ENCODE results near the gene PARP3. TPM values are rescaled to one million over a fixed set of nuclear protein-coding genes. Genes with fewer than 3 reads are reported as not detected.
A peak's percentile ranks its signal among the peaks of the same experiment; 100 is the strongest.

Gene PARP3
- total and polyA plus RNA-seq, 9 of the 15 experiments (the other 6 are each of a cell fraction or from before 2014, with no cell fraction given): 0.46 to 6.6 (median 4.5) TPM

DNA sequence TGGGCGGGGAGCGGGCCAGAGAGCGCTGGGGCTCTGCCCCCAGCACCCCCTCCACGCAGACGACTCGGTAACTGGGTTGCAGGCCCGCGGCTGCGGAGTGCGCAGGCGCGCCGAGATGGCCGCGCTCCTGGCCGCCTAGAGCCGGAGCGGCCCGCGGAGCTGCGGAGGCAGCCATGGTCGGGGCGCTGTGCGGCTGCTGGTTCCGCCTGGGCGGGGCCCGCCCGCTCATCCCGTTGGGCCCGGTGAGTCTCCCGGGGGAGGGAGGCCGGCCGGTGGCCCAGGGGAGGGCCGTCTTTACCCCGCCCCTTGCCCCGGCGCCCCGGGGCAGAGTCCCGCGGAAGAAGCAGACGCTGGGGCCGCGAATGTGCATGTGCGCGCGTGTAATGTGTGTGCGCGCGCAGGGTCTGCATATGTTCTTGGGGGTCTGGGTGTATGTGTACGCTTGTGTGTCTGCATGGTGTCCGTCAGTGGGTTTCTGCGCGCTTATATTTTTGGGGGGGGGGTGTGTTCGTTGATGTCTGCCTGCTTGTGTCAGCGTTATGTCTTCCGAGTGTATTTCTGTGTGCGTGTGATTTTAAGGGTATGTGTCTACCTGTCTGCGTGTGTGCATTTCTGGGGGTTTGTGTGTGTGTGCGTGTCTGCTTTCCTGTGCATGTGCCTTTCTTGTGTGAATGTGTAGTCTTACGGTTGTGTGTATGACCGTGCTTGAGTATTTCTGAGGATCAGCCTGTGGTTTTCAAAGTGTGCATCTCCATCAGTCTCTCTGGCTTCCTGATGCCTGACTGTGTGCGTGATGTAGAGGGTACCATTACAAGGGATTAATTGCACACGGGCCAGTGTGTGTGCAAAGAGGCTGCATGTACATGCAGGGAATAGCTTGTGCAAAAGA lies 33.0 kb downstream of the PARP3 start, which contains the start of gene ABHD14A (continued):
- TF ChIP-seq, protein P1, sequence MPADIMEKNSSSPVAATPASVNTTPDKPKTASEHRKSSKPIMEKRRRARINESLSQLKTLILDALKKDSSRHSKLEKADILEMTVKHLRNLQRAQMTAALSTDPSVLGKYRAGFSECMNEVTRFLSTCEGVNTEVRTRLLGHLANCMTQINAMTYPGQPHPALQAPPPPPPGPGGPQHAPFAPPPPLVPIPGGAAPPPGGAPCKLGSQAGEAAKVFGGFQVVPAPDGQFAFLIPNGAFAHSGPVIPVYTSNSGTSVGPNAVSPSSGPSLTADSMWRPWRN (IDR thresholded peaks at IDR 0.05; ENCODE audit: low read depth): no peak
- TF ChIP-seq, protein P2, sequence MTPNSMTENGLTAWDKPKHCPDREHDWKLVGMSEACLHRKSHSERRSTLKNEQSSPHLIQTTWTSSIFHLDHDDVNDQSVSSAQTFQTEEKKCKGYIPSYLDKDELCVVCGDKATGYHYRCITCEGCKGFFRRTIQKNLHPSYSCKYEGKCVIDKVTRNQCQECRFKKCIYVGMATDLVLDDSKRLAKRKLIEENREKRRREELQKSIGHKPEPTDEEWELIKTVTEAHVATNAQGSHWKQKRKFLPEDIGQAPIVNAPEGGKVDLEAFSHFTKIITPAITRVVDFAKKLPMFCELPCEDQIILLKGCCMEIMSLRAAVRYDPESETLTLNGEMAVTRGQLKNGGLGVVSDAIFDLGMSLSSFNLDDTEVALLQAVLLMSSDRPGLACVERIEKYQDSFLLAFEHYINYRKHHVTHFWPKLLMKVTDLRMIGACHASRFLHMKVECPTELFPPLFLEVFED (CRISPR knock-in tag; conservative IDR thresholded peaks at IDR 0.05): 0 out of 2 replicates have a peak, but pooled peaks have one; percentile 65
- TF ChIP-seq DMBX1 (CRISPR knock-in tag; IDR thresholded peaks at IDR 0.05; ENCODE audit: borderline replicate concordance) (no peak), PHF8 (IDR thresholded peaks at IDR 0.05; ENCODE audit: borderline replicate concordance, low read length) (peak; percentile 61; the same call in 1 of the 2 replicates), SMARCC2 (IDR thresholded peaks at IDR 0.05; ENCODE audit: low read depth) (no peak), CSDE1 (IDR thresholded peaks at IDR 0.05) (no peak), SAP30 (IDR thresholded peaks at IDR 0.05; ENCODE audit: borderline replicate concordance, insufficient read depth, low read depth, low read length, poor library complexity, severe bottlenecking) (no peak), NFIC (IDR thresholded peaks at IDR 0.05) (no peak), CEBPB (tag; IDR thresholded peaks at IDR 0.05) (no peak), KAT8 (IDR thresholded peaks at IDR 0.05; ENCODE audit: low read depth) (no peak), U2AF2 (optimal IDR thresholded peaks at IDR 0.05; ENCODE audit: low read depth, low read length) (no peak), MYC (IDR thresholded peaks at IDR 0.05; ENCODE audit: low read depth, low read length) (peak; percentile 49; the same call in 1 of the 2 replicates), MYC (CRISPR knock-in tag; IDR thresholded peaks at IDR 0.05; ENCODE audit: borderline replicate concordance, low read depth) (no peak), SOX6 (IDR thresholded peaks at IDR 0.05) (no peak), ZNF24 (IDR thresholded peaks at IDR 0.05) (no peak), POLR2G (IDR thresholded peaks at IDR 0.05; ENCODE audit: low read depth, low read length) (peak; percentile 92), XRCC3 (IDR thresholded peaks at IDR 0.05) (no peak)
- TF ChIP-seq, protein P3, sequence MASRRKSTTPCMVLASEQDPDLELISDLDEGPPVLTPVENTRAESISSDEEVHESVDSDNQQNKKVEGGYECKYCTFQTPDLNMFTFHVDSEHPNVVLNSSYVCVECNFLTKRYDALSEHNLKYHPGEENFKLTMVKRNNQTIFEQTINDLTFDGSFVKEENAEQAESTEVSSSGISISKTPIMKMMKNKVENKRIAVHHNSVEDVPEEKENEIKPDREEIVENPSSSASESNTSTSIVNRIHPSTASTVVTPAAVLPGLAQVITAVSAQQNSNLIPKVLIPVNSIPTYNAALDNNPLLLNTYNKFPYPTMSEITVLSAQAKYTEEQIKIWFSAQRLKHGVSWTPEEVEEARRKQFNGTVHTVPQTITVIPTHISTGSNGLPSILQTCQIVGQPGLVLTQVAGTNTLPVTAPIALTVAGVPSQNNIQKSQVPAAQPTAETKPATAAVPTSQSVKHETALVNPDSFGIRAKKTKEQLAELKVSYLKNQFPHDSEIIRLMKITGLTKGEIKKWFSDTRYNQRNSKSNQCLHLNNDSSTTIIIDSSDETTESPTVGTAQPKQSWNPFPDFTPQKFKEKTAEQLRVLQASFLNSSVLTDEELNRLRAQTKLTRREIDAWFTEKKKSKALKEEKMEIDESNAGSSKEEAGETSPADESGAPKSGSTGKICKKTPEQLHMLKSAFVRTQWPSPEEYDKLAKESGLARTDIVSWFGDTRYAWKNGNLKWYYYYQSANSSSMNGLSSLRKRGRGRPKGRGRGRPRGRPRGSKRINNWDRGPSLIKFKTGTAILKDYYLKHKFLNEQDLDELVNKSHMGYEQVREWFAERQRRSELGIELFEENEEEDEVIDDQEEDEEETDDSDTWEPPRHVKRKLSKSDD (conservative IDR thresholded peaks at IDR 0.05; ENCODE audit: low read length): no peak
- TF ChIP-seq, protein P4, sequence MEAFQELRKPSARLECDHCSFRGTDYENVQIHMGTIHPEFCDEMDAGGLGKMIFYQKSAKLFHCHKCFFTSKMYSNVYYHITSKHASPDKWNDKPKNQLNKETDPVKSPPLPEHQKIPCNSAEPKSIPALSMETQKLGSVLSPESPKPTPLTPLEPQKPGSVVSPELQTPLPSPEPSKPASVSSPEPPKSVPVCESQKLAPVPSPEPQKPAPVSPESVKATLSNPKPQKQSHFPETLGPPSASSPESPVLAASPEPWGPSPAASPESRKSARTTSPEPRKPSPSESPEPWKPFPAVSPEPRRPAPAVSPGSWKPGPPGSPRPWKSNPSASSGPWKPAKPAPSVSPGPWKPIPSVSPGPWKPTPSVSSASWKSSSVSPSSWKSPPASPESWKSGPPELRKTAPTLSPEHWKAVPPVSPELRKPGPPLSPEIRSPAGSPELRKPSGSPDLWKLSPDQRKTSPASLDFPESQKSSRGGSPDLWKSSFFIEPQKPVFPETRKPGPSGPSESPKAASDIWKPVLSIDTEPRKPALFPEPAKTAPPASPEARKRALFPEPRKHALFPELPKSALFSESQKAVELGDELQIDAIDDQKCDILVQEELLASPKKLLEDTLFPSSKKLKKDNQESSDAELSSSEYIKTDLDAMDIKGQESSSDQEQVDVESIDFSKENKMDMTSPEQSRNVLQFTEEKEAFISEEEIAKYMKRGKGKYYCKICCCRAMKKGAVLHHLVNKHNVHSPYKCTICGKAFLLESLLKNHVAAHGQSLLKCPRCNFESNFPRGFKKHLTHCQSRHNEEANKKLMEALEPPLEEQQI (IDR thresholded peaks at IDR 0.05): no peak
- TF ChIP-seq, protein P5, sequence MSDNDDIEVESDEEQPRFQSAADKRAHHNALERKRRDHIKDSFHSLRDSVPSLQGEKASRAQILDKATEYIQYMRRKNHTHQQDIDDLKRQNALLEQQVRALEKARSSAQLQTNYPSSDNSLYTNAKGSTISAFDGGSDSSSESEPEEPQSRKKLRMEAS (CRISPR knock-in tag; IDR thresholded peaks at IDR 0.05): 0 out of 2 replicates have a peak, but pooled peaks have one; percentile 38
